Measurements from ENCODE around the gene MYOD1. TPM values are rescaled to one million over a fixed set of nuclear protein-coding genes. Genes with fewer than 3 reads are reported as not detected.

MYOD1 gene
- total and polyA plus RNA-seq, 2 of the 13 experiments (the other 11 are each of a cell fraction or from before 2014, with no cell fraction given): not detected

- TF ChIP-seq ZNF224 (CRISPR knock-in tag; IDR thresholded peaks at IDR 0.05): no peak
- TF ChIP-seq HNRNPUL1 (IDR thresholded peaks at IDR 0.05; ENCODE audit: low read depth, low read length): no peak
- TF ChIP-seq HOXA7 (CRISPR knock-in tag; IDR thresholded peaks at IDR 0.05): no peak
- TF ChIP-seq ZNF547 (CRISPR knock-in tag; IDR thresholded peaks at IDR 0.05): no peak
- no peak for TF ChIP-seq ZSCAN20 (CRISPR knock-in tag; IDR thresholded peaks at IDR 0.05; ENCODE audit: borderline replicate concordance)
- TF ChIP-seq ZNF704 (CRISPR knock-in tag; IDR thresholded peaks at IDR 0.05; ENCODE audit: borderline replicate concordance): no peak
- no peak for TF ChIP-seq TRAFD1 (CRISPR knock-in tag; IDR thresholded peaks at IDR 0.05; ENCODE audit: borderline replicate concordance)
- no peak for TF ChIP-seq SMAD1 (CRISPR knock-in tag; IDR thresholded peaks at IDR 0.05; ENCODE audit: borderline replicate concordance, low read depth)
- 0 out of 2 replicates have a peak, but pooled peaks have one; percentile 16 for TF ChIP-seq CREB1 (IDR thresholded peaks at IDR 0.05)
- TF ChIP-seq CREB1 (CRISPR knock-in tag; IDR thresholded peaks at IDR 0.05): no peak
- TF ChIP-seq HDAC6 (IDR thresholded peaks at IDR 0.05; ENCODE audit: low read depth, low read length): no peak
- TF ChIP-seq POLR2AphosphoS2 (IDR thresholded peaks at IDR 0.05; ENCODE audit: low read depth, low read length): no peak
- no peak for TF ChIP-seq PAX8 (CRISPR knock-in tag; IDR thresholded peaks at IDR 0.05; ENCODE audit: borderline replicate concordance)
- no peak for TF ChIP-seq CBX5 (CRISPR knock-in tag; IDR thresholded peaks at IDR 0.05; ENCODE audit: borderline replicate concordance)
- TF ChIP-seq SMARCC2 (IDR thresholded peaks at IDR 0.05): no peak
- no peak for TF ChIP-seq SETDB1 (CRISPR knock-in tag; IDR thresholded peaks at IDR 0.05; ENCODE audit: borderline replicate concordance)
- TF ChIP-seq ZNF530 (CRISPR knock-in tag; IDR thresholded peaks at IDR 0.05; ENCODE audit: low read depth): no peak
- peak; percentile 34; the same call in 1 of the 2 replicates for TF ChIP-seq HOXA3 (CRISPR knock-in tag; IDR thresholded peaks at IDR 0.05)
- peak; percentile 39 for TF ChIP-seq TEAD3 (CRISPR knock-in tag; optimal IDR thresholded peaks at IDR 0.05; ENCODE audit: borderline replicate concordance)
- no peak for TF ChIP-seq KMT2A (CRISPR knock-in tag; IDR thresholded peaks at IDR 0.05)
- no peak for TF ChIP-seq PAXIP1 (CRISPR knock-in tag; conservative IDR thresholded peaks at IDR 0.05)
- no peak for TF ChIP-seq PAWR (CRISPR knock-in tag; IDR thresholded peaks at IDR 0.05; ENCODE audit: borderline replicate concordance)
- no peak for TF ChIP-seq ZNF431 (CRISPR knock-in tag; IDR thresholded peaks at IDR 0.05; ENCODE audit: borderline replicate concordance, low read depth)
- no peak for TF ChIP-seq JDP2 (CRISPR knock-in tag; IDR thresholded peaks at IDR 0.05; ENCODE audit: borderline replicate concordance)
Measured at GRCh38 chr11:17683377-17684161, 35.8 kb upstream of the MYOD1 start (continued).
